Esophagus muscularis mucosa (tissue), 4 donors: Measurements from ENCODE around the gene MOB2. TPM values are rescaled to one million over a fixed set of nuclear protein-coding genes. Genes with fewer than 3 reads are reported as not detected.
A peak's percentile ranks its signal among the peaks of the same experiment; 100 is the strongest.

Experiments
- DNase-seq: peaks from one replicate; pipeline ENCODE4 v3.0.0-alpha.2; 2017; ENCODE audit errors: extremely low spot score
- H3K27ac ChIP-seq, 4 donors: fragments of 200-600 bp; sonication (generic); replicated peaks in 1 of 4; 1 replicate in 3 of 4; 2 replicates in 1 of 4; pipeline ENCODE4 v1.5.1; 2016 to 2019; ENCODE audit warnings: mild to moderate bottlenecking in 1 of 4
- H3K27me3 ChIP-seq, 4 donors: fragments of 200-600 bp; sonication (generic); one replicate each; pipeline versions ENCODE4 v1.5.1 to v1.6.0; 2016 to 2019
- H3K36me3 ChIP-seq, 4 donors: fragments of 200-600 bp; sonication (generic); one replicate each; pipeline ENCODE4 v1.5.1; 2016 to 2019
- H3K4me1 ChIP-seq, 4 donors: fragments of 200-600 bp; sonication (generic); one replicate each; pipeline ENCODE4 v1.5.1; 2016 to 2019
- H3K4me3 ChIP-seq, 4 donors: fragments of 200-600 bp; sonication (generic); 1 replicate in 2 of 4; 2 replicates in 2 of 4; pipeline ENCODE4 v1.5.1; 2016 to 2019; ENCODE audit warnings: mild to moderate bottlenecking in 4 of 4, moderate library complexity in 1 of 4
- H3K9me3 ChIP-seq, 4 donors: fragments of 200-600 bp; sonication (generic); 1 replicate in 3 of 4; 2 replicates in 1 of 4; pipeline ENCODE4 v1.5.1; 2016 to 2019
- EP300 ChIP-seq: sonication (generic); formaldehyde crosslinking; IDR thresholded peaks from one replicate; pipeline ENCODE4 v1.6.1; 2017; ENCODE audit warnings: antibody characterized with exemption
- POLR2A ChIP-seq: fragments of 450-650 bp; IDR thresholded peaks from one replicate; pipeline ENCODE4 v1.6.1; 2017; ENCODE audit warnings: antibody characterized with exemption, moderate library complexity, mild to moderate bottlenecking, low read depth
- POLR2AphosphoS5 ChIP-seq, 2 donors: sonication (generic); formaldehyde crosslinking; IDR thresholded peaks; one replicate each; pipeline ENCODE4 v1.6.1; 2017; ENCODE audit warnings: antibody characterized with exemption in 2 of 2
- WGBS: methylation state at CpG from one replicate; pipeline ENCODE4 v1.1.5; 2018; 5-methylcytosine and 5-hydroxymethylcytosine counted together
- intact Hi-C: fragments of 100-400 bp; cut with DNase I; formaldehyde crosslinking; loops from one replicate; pipeline ENCODE4 v1.15.1; 2023
- total RNA-seq, 4 donors: library from RNA; depleted of rRNA; stranded (reverse); fragments of >200 nt; gene quantifications; one replicate each; pipeline versions ENCODE4 v1.1.0 to v1.2.1, GENCODE V29; 2016
- TF ChIP-seq, protein P1 (sequence below), 3 experiments: fragments of 200-600 bp in 2 of 3; fragments of 450-650 bp in 1 of 3; sonication (generic) in 2 of 3; IDR thresholded peaks; one replicate each; pipeline ENCODE4 v1.5.1; 2017 to 2019; ENCODE audit warnings: antibody characterized with exemption in 3 of 3, mild to moderate bottlenecking in 2 of 3, moderate library complexity in 1 of 3

The MOB2 gene
- total RNA-seq, 4 donors from 2014 or later: 66.6 to 115 (median 89.5) TPM

- no peaks in the 10 kb centered on the region for H3K27me3 ChIP-seq
- 70% methylated on average over 2 of the region's 21 CpGs for WGBS
- no peak for DNase-seq
- TF ChIP-seq POLR2A (no peak), POLR2AphosphoS5 (IDR thresholded peaks at IDR 0.05) (no peak), EP300 (no peak)
- TF ChIP-seq, protein P1, sequence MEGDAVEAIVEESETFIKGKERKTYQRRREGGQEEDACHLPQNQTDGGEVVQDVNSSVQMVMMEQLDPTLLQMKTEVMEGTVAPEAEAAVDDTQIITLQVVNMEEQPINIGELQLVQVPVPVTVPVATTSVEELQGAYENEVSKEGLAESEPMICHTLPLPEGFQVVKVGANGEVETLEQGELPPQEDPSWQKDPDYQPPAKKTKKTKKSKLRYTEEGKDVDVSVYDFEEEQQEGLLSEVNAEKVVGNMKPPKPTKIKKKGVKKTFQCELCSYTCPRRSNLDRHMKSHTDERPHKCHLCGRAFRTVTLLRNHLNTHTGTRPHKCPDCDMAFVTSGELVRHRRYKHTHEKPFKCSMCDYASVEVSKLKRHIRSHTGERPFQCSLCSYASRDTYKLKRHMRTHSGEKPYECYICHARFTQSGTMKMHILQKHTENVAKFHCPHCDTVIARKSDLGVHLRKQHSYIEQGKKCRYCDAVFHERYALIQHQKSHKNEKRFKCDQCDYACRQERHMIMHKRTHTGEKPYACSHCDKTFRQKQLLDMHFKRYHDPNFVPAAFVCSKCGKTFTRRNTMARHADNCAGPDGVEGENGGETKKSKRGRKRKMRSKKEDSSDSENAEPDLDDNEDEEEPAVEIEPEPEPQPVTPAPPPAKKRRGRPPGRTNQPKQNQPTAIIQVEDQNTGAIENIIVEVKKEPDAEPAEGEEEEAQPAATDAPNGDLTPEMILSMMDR (IDR thresholded peaks at IDR 0.05): no peak
- H3K36me3 ChIP-seq: no peaks in the 10 kb centered on the region
- intact Hi-C loops: no loop called here
- peak overlapping the region; percentile 89 to 96 (median 92) for H3K27ac ChIP-seq
- peak overlapping the region; percentile 22 to 61 (median 36) for H3K4me3 ChIP-seq
- H3K9me3 ChIP-seq: no peaks in the 10 kb centered on the region
- H3K4me1 ChIP-seq: peaks cover 74 to 92% (median 82%) of the 10 kb centered on the region in 4 donors
Observed at GRCh38 chr11:1487091-1487850, 692 bp upstream of the MOB2 start.

DNA sequence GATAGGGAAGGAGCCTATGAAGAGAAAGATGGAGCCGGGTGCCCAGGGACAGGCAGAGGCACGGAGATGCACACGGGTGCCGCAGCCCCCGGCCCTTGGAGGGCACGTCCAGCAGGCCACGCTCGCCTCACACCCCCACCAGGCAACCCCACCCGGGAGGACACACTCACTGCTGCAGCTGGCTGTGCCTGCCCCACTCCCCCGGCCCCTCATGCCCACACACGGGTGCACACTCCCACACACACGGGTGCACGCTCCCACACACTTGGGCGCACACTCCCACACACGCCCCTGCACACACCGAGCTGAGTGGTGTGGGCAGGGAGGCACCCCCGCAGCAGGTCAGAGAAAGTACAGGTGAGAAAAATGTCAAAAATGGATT, 1.1 kb downstream of the MOB2 start:
- DNase-seq: no peak
- peak overlapping the region; percentile 89 to 96 (median 92) for H3K27ac ChIP-seq
- no peak for TF ChIP-seq POLR2A

DNA sequence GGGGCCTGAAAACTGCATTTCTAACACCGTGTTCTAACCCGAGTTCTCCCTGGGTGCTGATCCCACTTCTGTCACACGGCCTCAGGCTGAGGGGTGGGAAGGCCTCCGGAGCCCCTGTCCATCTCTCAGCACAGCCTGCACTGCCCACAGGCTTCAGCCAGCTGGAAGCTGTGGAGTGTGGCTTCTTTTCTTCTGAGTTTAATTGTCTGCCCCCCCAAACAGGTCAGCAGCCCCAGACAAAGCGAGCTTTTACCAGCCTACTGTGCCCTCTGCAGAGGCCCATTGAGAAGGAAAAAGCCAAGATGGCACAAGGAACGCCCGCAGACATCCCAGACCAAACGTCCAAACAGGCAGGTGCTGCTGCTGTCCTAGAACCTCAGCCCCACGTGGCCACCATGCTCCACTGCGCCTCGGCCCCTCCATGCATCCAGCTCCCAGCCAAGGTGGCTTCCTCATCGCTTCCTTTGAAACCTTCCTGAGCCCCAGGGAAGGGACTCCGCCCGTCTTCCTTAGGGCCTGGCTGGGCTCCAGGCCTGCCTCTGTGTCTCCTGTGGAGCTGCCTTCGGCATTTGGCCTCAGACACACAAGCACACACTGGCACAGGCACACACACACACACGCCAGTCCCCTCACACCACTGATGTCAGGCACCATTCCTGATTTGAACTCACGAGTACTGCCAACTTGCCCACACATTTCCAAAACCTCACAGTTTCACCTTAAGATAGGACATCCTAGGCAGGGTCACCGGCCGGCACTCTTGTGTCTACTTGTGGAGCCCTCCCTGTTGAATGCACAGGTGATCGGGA, 1.7 kb downstream of the MOB2 start:
- 55% methylated on average over 14 of the region's 20 CpGs for WGBS
- intact Hi-C loops: no loop called here
- TF ChIP-seq EP300 (no peak), POLR2AphosphoS5 (IDR thresholded peaks at IDR 0.05) (peak; percentile 10 to 22), POLR2A (no peak)
- TF ChIP-seq, protein P1 (IDR thresholded peaks at IDR 0.05): peak in 1 of 3 experiments; percentile 22
- Histone ChIP-seq H3K27me3 (no peaks in the 10 kb centered on the region), H3K4me3 (peak overlapping the region; percentile 38 to 61 (median 52)), H3K27ac (peak overlapping the region; percentile 89 to 96 (median 92)), H3K4me1 (peaks cover 96 to 100% (median 99%) of the 10 kb centered on the region in 4 donors), H3K36me3 (peaks cover 6 to 11% (median 9%) of the 10 kb centered on the region in 4 donors), H3K9me3 (no peaks in the 10 kb centered on the region)
- DNase-seq: no peak

More for the DNA sequence above, 1.1 kb downstream of the MOB2 start:
- intact Hi-C loops: no loop called here
- no peaks in the 10 kb centered on the region for H3K9me3 ChIP-seq
- 80% methylated on average over 7 of the region's 17 CpGs for WGBS
- H3K36me3 ChIP-seq: peaks cover under 1 to 5% (median 3%) of the 10 kb centered on the region in 4 donors
- peaks cover 90 to 97% (median 93%) of the 10 kb centered on the region in 4 donors for H3K4me1 ChIP-seq
- H3K4me3 ChIP-seq: peak overlapping the region; percentile 38 to 61 (median 52)
- no peaks in the 10 kb centered on the region for H3K27me3 ChIP-seq

- intact Hi-C loops: no loop called here
- H3K27ac ChIP-seq: peak overlapping the region; percentile 89 to 96 (median 92)
- TF ChIP-seq, protein P1 (IDR thresholded peaks at IDR 0.05): no peak
- TF ChIP-seq EP300 (no peak), POLR2AphosphoS5 (IDR thresholded peaks at IDR 0.05) (no peak), POLR2A (no peak)
- DNase-seq: no peak
- H3K27me3 ChIP-seq: no peaks in the 10 kb centered on the region
- WGBS: 100% methylated on average over 4 of the region's 17 CpGs
- H3K36me3 ChIP-seq: peaks cover 13 to 19% (median 16%) of the 10 kb centered on the region in 4 donors
- peaks cover 99 to 100% (median 100%) of the 10 kb centered on the region in 4 donors for H3K4me1 ChIP-seq
- no peaks in the 10 kb centered on the region for H3K9me3 ChIP-seq
- H3K4me3 ChIP-seq: peak overlapping the region; percentile 38 to 61 (median 52)
Observed at GRCh38 chr11:1484061-1484671, 2.4 kb downstream of the MOB2 start.
